Ecto neural progenitor cell (in vitro differentiated cells): ENCODE results near the gene FIGN.

Source experiments
- DNase-seq: peaks from one replicate; pipeline ENCODE4 v3.0.0-alpha.2; 2018; ENCODE audit warnings: low spot score

FIGN gene

GRCh38 chr2:163662141-163662780 is 73.5 kb downstream of the FIGN start:
- no peak for DNase-seq

DNA sequence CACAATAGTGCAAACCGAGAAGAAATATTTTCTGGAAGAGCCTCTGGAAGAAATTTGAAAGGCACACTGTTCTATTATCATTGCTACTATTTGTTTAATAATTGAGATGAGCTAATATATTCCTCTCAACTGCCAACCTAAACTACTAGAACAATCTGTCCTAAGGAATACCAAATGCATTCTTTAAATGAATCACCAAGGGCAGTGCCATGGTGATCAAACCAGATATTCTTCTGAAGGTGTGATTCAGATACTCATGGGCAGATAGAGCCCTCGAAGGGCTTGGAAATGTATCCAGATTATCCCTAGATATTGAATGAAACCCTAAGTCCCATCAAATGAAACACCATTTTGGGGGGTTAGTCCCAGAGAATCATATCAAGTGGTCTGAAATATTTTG is 76.6 kb downstream of the FIGN start:
- no peak for DNase-seq

GRCh38 chr2:163658556-163658955 is 77.3 kb downstream of the FIGN start:
- DNase-seq = no peak

- DNase-seq = no peak
Observed at GRCh38 chr2:163657281-163657656, 78.5 kb downstream of the FIGN start.

GRCh38 chr2:163656622-163657280 is 79.1 kb downstream of the FIGN start:
- no peak for DNase-seq

GRCh38 chr2:163655667-163656066 is 80.1 kb downstream of the FIGN start:
- no peak for DNase-seq

GRCh38 chr2:163652751-163653150 is 83.1 kb downstream of the FIGN start:
- no peak for DNase-seq

GRCh38 chr2:163649080-163649479 is 86.7 kb downstream of the FIGN start:
- no peak for DNase-seq

- DNase-seq = no peak
Observed at GRCh38 chr2:163647300-163647699, 88.5 kb downstream of the FIGN start.

- no peak for DNase-seq
Observed at GRCh38 chr2:163646687-163647086, 89.1 kb downstream of the FIGN start.

DNA sequence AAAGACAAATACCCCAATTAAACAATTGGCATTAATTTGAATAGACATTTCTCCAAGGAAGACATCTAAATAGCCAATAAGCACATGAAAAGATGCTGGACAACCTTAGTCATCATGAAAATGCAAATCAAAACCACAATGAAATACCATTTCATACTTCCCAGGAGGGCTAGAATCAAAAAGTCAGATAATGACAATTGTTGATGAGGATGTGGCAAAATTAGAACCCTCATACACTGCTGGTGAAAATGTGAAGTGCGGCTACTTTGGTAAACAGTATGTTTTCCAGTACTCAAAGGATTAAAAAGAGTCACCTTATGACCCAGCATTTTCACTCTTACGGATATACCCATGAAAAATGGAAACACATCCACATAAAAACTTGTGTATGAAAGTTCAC is 91.6 kb downstream of the FIGN start:
- no peak for DNase-seq

DNA sequence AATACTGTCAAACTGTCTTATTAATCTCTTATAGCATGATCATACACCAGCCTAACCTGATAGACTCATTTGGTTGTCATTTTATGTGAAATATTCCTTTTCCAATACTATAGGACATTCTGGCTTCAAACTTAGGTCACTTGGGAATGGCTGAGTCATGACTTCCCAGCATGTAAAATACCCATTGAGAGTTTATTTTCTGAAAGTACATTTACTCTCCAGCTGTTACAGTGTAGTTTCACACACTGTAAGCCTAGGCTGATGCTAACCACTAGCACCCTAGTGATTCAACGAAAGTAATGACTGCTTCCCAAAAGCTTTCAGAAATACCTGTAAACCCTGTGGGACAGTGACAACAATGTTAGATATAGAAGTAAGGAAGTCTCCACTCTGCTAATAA is 93.8 kb downstream of the FIGN start:
- no peak for DNase-seq

- DNase-seq = no peak
Observed at GRCh38 chr2:163640542-163641193, 95.1 kb downstream of the FIGN start.

DNA sequence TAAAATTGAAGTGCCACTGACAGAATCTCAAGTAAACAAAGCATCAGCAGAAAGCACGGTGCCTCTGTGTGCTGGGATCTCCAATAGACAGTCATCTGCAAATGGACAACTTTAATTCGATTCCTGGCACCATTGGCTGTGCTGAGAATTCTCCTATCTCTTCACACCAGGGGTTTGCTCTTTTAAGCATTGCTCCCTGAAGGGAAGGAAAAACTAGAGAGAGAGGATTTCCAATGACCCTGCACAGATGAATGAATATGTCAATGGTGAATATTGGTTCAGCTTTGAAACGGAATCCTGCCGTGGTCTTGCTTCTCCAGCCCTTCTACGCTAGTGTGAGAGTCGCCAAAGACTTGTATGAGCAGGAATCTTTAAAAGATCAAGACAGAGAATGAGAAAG is 97.9 kb downstream of the FIGN start:
- DNase-seq = no peak

DNA sequence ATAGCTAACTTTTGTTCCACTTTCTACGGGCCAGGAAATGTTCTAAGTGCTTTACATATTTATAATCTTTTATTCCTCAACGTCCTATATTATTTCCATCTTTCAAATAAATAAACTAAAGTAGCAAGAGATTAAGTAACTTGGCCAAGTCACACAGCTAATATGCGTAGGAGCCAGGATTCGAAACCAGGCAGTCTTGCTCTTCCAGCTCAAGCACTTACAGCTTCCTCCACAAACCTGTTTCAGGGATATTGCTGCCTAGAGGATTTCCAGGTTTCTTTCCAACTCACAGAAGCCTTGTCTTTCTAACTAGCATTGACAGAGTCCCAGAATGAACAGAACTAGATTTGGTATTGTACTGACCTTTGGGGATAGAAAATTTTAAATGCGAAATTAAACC is 102.5 kb downstream of the FIGN start:
- no peak for DNase-seq

DNA sequence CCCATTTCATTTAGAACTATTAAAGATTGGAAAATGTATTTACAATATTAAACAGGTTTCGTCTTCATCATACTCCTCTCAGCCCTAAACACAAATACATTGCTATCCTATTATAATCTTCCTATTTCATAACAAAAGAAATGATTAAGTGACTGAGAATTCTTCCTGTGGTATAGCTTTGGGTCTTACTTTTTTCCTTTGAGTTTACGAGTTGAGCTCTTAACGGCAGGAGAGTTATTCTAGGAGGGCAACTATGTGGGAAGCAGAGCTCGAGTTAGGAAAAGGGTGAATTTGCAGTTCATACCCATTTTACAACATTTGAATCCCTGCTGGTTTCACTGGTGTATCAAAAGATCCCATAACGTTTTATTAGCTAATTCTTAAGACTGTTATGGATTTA is 105.0 kb downstream of the FIGN start:
- no peak for DNase-seq

DNA sequence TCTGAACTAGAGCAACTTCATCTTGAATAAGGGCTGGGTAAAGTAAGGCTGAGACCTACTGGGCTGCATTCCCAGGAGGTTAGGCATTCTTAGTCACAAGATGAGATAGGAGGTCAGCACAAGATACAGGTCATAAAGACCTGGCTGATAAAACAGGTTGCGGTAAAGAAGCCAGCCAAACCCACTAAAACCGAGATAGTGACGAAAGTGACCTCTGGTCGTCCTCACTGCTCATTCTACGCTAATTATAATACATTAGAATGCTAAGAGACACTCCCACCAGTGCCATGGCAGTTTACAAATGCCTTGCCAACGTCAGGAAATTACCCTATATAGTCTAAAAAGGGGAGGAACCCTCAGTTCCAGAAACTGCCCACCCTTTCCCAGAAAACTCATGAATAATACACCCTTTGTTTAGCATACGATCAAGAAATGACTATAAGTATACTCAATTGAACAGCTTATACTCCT is 109.1 kb downstream of the FIGN start:
- DNase-seq = no peak

GRCh38 chr2:163626208-163626607 is 109.6 kb downstream of the FIGN start:
- DNase-seq = no peak

DNA sequence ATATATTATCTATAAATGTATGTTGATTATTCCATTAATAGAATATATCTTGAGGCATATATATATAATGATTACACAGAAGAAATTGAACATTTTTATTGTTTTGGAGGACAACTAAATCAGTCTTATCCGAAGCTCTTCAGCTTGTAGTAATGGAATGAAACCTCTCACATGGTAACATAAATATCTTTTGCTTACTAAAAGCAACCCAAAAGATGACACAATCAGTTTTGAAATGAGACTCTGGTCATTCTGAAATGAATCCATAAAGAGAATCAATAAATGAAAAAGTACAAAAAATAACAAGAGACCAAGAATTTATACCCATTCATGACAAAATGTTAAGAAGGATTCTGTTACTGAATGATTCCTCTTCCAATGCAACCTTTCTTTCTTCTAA is 110.2 kb downstream of the FIGN start:
- DNase-seq = no peak

DNA sequence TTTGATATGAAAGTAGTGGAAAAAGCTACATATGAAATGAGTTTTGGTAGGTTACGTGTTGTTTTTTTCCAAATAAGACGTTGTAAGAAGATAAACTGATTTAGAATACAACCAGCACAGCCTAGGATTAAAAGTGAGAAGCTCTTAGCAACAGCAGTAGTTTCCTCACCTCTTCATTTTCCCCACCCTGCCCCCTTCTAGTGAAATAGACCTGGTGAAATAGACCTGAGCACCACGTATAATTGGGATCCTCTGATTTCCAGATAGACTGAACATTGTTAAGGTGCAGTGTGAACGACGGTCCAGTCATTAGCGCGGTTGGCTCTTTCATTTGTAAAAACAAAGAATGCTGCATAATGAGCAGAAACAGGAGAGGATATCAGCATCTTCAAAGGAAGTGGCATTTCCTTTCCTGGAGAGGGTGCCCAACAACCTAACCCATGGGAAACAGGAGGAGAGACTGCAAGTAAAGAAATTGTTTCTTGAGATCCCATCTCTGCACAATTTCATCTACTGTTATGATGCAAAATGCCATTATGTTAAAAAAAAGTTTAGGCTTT is 114.3 kb downstream of the FIGN start:
- DNase-seq = no peak

GRCh38 chr2:163617517-163617916 is 118.3 kb downstream of the FIGN start:
- DNase-seq = no peak

DNA sequence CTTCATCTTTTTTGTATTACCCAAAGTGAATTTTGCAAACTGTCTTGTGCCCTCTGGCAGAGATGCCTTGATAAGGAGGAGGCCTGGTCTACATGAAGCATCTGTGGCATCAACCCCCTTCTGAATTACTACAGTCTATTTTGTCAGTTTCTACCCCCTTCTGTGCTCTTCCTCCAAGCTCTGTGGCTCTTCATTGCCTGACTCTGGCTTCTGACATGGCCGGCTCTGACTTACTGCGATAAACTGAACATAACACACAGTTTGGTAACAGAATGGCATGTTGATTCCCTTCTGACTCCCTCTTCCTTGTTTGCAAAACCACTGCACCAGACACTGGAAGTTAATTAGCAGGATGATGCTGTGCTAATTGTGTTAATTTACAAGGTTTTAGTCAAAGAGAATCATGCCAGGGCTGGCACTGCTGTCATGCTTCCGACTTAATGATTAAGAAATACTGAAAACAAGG is 122.5 kb downstream of the FIGN start:
- DNase-seq = no peak

DNA sequence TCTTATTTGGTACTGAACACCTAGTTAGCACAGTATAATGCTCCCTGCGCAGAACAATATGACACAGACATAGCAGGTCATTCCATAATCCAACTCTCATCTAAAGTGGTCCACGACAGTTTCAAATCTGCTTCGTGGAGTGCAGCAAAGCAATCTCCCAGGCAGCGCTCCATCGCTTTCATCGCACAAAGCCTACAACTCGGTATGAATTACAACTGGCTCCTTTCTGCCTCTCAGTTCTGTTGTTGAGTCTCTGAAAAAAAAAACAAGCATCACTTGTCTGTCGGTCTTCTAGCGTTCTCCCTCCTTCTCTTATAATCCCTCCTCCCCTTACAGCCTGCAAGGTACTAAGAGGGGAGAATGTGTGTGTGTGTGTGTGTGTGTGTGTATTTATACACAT is 123.5 kb downstream of the FIGN start:
- DNase-seq = no peak
